Measurements from ENCODE around the gene ABCA9.

The ABCA9 gene, protein sequence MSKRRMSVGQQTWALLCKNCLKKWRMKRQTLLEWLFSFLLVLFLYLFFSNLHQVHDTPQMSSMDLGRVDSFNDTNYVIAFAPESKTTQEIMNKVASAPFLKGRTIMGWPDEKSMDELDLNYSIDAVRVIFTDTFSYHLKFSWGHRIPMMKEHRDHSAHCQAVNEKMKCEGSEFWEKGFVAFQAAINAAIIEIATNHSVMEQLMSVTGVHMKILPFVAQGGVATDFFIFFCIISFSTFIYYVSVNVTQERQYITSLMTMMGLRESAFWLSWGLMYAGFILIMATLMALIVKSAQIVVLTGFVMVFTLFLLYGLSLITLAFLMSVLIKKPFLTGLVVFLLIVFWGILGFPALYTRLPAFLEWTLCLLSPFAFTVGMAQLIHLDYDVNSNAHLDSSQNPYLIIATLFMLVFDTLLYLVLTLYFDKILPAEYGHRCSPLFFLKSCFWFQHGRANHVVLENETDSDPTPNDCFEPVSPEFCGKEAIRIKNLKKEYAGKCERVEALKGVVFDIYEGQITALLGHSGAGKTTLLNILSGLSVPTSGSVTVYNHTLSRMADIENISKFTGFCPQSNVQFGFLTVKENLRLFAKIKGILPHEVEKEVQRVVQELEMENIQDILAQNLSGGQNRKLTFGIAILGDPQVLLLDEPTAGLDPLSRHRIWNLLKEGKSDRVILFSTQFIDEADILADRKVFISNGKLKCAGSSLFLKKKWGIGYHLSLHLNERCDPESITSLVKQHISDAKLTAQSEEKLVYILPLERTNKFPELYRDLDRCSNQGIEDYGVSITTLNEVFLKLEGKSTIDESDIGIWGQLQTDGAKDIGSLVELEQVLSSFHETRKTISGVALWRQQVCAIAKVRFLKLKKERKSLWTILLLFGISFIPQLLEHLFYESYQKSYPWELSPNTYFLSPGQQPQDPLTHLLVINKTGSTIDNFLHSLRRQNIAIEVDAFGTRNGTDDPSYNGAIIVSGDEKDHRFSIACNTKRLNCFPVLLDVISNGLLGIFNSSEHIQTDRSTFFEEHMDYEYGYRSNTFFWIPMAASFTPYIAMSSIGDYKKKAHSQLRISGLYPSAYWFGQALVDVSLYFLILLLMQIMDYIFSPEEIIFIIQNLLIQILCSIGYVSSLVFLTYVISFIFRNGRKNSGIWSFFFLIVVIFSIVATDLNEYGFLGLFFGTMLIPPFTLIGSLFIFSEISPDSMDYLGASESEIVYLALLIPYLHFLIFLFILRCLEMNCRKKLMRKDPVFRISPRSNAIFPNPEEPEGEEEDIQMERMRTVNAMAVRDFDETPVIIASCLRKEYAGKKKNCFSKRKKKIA (N-terminal part only)

DNA sequence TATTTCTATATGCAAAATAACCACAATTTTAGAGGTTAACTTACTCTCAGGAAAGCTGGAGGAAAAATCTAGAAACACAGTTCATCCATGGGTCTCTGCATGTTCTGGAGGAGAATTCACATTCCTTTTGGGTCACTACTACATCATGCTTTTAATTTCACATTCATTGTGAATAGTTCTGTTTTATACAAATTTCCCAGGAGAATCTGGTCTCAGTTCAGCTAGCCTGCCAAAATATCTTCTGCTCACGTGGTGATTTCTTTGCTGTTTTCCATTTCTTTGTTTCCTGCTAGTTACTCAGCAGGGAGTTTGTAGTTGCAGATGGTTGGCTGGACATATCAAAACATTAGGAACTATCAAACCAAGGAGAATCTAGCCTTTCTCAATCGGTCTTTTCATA is at the start of gene ABCA9:
TSS of gene ABCA9 (minus strand) at position 106 of the 400 bp plus-strand sequence. CDS start 9,801 bp downstream, outside the sequence.
- no peak for DNase-seq
- Mint-ChIP-seq H3K9me3 (peaks cover 11% of the 10 kb centered on the region in 2 donors), H3K4me3 (no peak within 1 kb of the TSS)

DNA sequence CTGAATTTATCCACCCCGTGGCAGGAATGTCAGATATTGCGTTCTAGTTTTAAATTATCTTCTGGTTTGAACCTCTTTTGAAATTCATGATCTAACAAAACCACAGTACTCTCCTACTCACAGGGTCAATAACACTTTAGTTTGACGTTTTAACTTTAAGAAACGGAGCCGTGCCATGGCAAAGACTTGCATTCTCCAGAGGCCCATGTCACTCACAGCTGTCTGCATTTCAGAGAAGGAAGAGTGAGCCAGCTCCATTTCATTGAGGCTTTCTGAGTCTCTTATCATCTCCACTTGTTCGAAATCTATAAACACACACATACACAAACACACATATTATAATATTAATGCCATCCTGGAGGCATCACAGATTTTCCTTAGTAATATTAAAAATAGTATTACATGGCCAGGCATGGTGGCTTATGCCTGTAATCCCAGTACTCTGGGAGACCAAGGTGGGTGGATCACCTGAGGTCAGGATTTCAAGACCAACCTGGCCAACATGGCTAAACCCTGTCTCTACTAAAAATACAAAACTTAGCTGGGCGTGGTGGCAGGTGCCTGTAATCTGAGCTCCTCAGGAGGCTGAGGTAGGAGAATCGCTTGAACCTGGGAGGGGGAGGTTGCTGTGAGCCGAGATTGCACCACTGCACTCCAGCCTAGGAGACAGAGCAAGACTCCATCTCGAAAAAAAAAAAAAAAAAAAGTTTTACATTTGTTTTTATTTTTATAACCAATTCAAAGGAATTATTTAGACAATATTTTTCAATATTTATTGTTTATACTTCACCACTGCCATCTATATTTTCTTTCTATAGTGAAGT is 45.4 kb upstream of the ABCA9 start:
- H3K4me1 Mint-ChIP-seq = no peaks in the 10 kb centered on the region
- H3K27me3 Mint-ChIP-seq = no peaks in the 10 kb centered on the region
- DNase-seq (no peak), ATAC-seq (replicated peaks) (no peak)
- no peak overlapping the region for H3K4me3 Mint-ChIP-seq
- no peaks in the 10 kb centered on the region for H3K36me3 Mint-ChIP-seq
- no peak overlapping the region for H3K27ac Mint-ChIP-seq
- H3K9me3 Mint-ChIP-seq = no peaks in the 10 kb centered on the region

More for the DNA sequence above, at the start of gene ABCA9:
- H3K4me1 Mint-ChIP-seq = peaks cover 12 to 24% of the 10 kb centered on the region in 2 donors
- ATAC-seq (replicated peaks) = no peak
- H3K27ac Mint-ChIP-seq = no peak within 1 kb of the TSS
- peaks cover 2 to 3% of the 10 kb centered on the region in 2 donors for H3K36me3 Mint-ChIP-seq
- H3K27me3 Mint-ChIP-seq = no peaks in the 10 kb centered on the region

DNA sequence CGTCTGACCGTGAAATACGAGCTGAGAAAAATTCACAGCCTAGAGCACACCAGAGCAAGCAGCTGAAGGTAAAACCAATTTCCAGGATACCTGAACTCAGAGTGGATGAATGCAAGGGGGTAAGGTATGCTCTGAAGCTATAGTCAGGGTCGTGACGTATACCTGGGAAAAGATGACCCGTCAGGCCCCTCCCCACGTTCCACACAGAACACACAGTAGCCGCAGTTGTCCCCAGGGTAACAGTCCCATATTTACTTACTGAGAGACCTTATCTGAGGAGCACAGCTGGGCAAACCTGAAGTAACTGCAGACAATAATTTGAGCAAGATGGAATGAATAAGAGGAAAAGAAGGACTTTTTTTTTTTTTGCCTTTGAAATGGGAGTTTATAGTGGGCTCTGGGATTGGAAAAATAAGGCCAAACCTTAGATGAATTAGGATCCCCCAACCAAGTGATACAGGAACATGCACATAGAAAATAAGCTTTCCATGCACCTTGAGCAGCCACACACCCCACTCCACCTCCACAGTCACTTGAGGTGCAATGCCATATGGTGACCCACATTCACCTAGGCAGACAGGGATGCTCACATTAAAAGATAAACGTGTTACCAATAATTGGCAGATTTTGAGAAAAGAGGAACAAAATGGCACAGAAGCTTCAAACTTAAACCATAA is 43.0 kb upstream of the ABCA9 start:
- H3K4me1 Mint-ChIP-seq = no peaks in the 10 kb centered on the region

DNA sequence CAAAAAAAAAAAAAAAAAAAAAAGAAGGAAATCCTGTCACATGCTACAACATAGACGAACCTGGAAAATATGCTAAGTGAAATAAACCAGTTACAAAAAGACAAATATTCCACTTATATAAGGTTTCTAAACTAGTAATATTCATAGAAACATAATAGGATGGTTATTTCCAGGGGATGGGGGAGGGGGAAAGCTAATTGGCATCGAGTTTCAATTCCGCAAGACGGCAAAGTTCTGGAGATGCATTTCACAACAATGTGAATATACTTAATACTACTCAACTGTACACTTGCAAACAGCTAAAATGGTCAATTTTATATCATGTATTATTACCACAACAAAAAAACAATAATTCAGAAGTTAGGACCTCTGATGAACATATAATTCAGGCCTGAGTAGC is 37.9 kb upstream of the ABCA9 start:
- Mint-ChIP-seq H3K27me3 (no peaks in the 10 kb centered on the region), H3K4me3 (no peak overlapping the region), H3K27ac (no peak overlapping the region), H3K36me3 (no peaks in the 10 kb centered on the region), H3K4me1 (peaks cover 2 to 6% of the 10 kb centered on the region in 2 donors), H3K9me3 (no peaks in the 10 kb centered on the region)
- no peak for ATAC-seq (replicated peaks)
- no peak for DNase-seq

More for the DNA sequence above, 43.0 kb upstream of the ABCA9 start:
- Mint-ChIP-seq H3K27ac (peak overlapping the region; percentile 87), H3K4me3 (no peak overlapping the region), H3K9me3 (no peaks in the 10 kb centered on the region), H3K27me3 (no peaks in the 10 kb centered on the region), H3K36me3 (no peaks in the 10 kb centered on the region)
- DNase-seq (no peak), ATAC-seq (replicated peaks) (no peak)

DNA sequence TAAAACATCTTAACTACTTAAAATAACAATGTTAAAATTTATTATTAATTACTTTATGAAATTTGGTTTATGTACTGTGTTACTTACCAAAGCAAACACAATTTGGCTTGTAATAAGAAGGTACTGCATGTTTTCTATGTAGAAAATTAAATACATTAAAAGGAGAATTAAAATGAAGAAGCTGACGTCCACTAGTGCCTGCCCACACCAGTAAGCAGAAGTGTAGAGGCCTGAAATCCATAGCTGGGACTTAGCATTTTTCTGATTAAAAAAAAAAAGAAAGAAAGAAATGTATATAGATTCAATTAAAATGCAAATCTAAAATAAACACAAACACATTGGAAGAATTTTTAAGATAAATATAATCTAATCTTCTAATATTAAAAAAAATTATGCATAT is 35.8 kb upstream of the ABCA9 start:
- no peaks in the 10 kb centered on the region for H3K27me3 Mint-ChIP-seq
- no peaks in the 10 kb centered on the region for H3K9me3 Mint-ChIP-seq
- ATAC-seq (replicated peaks) (no peak), DNase-seq (no peak)
- H3K4me1 Mint-ChIP-seq = peaks cover 11 to 20% of the 10 kb centered on the region in 2 donors
- H3K36me3 Mint-ChIP-seq = no peaks in the 10 kb centered on the region
- no peak overlapping the region for H3K4me3 Mint-ChIP-seq
- H3K27ac Mint-ChIP-seq = no peak overlapping the region

DNA sequence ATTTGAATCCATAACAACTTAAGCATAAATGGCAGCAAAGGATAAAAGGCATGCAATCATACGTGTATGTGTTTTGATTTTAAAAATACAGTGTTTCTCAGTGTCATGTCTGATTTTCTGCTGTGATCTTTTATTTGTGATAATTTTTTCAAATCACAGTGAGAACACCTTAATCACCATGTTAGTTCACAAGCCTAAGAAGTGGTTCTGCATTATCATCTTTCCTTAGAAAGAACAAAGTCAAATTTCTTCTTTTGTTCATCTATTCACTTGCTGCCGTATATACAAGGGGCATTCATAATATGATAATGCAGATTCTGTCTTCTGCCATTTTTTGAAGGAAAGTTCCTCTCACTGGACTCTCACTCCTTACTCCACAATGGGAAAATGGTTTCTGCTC is 33.3 kb upstream of the ABCA9 start:
- H3K4me1 Mint-ChIP-seq = peaks cover 11 to 20% of the 10 kb centered on the region in 2 donors
- ATAC-seq (replicated peaks) (no peak), DNase-seq (no peak)
- H3K4me3 Mint-ChIP-seq = no peak overlapping the region
- H3K9me3 Mint-ChIP-seq = no peaks in the 10 kb centered on the region
- no peaks in the 10 kb centered on the region for H3K27me3 Mint-ChIP-seq
- no peak overlapping the region for H3K27ac Mint-ChIP-seq
- H3K36me3 Mint-ChIP-seq = no peaks in the 10 kb centered on the region

DNA sequence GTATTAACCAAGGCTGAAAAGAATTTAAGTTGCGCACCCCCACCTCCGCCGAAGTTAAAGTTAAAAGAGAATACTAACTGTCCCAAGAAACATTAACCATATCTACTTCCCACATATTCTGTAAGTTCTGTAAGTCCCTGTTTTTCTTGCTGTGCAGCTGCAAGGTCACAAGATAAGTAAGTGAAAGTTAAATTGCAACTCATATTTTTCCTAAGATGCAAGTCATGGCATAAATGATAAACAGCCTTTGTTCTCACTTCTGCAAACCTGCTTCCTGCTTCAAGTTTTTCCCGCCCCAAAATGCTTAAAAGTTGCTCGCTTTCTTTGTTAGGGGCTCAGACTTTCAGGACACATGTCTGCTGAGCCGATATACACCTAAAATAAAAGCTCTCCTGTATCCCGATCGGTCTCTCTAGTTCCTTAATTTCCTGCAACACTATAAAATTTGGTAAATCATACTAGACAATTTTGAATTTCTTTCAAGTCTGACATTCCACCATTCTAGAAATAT is 32.6 kb upstream of the ABCA9 start:
- H3K4me3 Mint-ChIP-seq = peak overlapping the region; percentile 76 to 86
- H3K9me3 Mint-ChIP-seq = peaks cover 0 to 3% of the 10 kb centered on the region in 2 donors
- H3K36me3 Mint-ChIP-seq = no peaks in the 10 kb centered on the region
- DNase-seq = no peak
- no peak overlapping the region for H3K27ac Mint-ChIP-seq
- H3K4me1 Mint-ChIP-seq = peaks cover 11 to 20% of the 10 kb centered on the region in 2 donors
- H3K27me3 Mint-ChIP-seq = no peaks in the 10 kb centered on the region
- ATAC-seq (replicated peaks) = peak; percentile 74 to 77

DNA sequence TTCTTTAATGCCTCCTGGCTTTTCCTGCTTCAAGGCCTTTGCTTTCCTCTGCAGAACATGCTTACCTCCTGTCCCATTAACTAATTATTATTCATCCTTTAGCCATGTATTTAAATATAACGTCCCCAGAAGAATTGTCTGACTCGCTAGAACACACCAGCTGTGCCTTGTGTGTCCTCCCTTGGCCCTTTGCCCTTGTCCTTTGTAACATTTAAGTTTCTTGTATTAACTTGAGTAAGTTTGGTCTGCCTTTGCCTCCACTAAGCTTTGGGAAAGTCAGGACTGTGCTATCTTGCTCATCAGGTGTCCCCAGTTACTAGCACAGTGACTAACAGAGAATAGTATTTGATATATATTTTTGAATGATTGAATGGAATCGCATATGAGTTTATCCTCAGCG is 29.6 kb upstream of the ABCA9 start:
- H3K27ac Mint-ChIP-seq = peak overlapping the region; percentile 4
- H3K36me3 Mint-ChIP-seq = no peaks in the 10 kb centered on the region
- H3K4me3 Mint-ChIP-seq = no peak overlapping the region
- DNase-seq (no peak), ATAC-seq (replicated peaks) (no peak)
- no peaks in the 10 kb centered on the region for H3K27me3 Mint-ChIP-seq
- peaks cover 13 to 14% of the 10 kb centered on the region in 2 donors for H3K4me1 Mint-ChIP-seq
- H3K9me3 Mint-ChIP-seq = peaks cover 0 to 3% of the 10 kb centered on the region in 2 donors

DNA sequence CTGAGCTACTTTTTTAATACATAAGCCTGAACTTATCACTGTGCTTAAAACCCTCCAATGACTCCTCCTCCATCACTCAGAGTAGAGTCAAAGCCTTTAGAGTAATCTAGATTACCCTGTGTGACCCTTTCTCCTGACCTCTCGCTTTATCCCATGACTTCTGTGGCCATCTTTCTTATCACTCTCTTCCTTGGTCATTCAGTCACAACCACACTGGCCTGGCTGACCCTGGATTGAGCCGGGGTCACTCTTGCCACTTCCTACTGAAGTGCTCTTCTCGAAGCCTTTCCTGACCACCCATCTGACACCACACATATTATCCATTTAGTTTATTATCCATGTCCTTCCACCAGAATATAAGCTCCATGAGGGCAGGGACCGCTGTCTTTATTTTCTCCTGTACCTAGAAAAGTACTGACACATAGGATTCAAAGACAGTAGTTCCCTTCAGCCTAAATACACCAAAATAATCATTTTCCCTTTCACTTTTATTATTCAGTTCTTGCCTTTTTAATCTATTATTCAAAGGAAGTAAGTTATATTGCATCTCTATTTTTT is 28.0 kb upstream of the ABCA9 start:
- no peak for ATAC-seq (replicated peaks)

DNA sequence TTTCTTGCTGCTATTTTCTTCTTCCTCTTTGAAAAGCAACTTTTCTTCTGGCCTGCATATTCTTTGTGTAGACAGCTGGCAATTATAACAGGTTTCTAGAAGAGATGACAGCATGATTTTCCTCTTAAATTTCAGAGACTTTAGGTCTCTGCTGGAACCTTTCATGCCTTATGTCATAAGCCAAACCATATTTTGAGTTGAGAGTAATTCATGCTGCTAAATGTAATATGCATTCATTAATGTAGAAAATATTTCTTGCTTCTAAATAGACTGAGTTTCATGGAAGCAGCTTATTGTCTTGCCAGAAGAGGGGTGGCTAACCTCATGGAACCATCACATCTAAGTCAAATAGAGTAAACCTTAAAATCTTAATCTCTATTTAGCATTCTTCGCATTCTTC is 25.9 kb upstream of the ABCA9 start:
- ATAC-seq (replicated peaks) (no peak), DNase-seq (no peak)
- Mint-ChIP-seq H3K4me1 (peaks cover 0 to 4% of the 10 kb centered on the region in 2 donors), H3K9me3 (peaks cover 5 to 7% of the 10 kb centered on the region in 2 donors), H3K27ac (no peak overlapping the region), H3K4me3 (no peak overlapping the region), H3K36me3 (peaks cover 4 to 8% of the 10 kb centered on the region in 2 donors), H3K27me3 (no peaks in the 10 kb centered on the region)

More for the DNA sequence above, 28.0 kb upstream of the ABCA9 start:
- Mint-ChIP-seq H3K27ac (no peak overlapping the region), H3K4me3 (no peak overlapping the region), H3K36me3 (no peaks in the 10 kb centered on the region), H3K9me3 (peaks cover 0 to 3% of the 10 kb centered on the region in 2 donors), H3K27me3 (no peaks in the 10 kb centered on the region), H3K4me1 (peaks cover 13 to 14% of the 10 kb centered on the region in 2 donors)
- no peak for DNase-seq

DNA sequence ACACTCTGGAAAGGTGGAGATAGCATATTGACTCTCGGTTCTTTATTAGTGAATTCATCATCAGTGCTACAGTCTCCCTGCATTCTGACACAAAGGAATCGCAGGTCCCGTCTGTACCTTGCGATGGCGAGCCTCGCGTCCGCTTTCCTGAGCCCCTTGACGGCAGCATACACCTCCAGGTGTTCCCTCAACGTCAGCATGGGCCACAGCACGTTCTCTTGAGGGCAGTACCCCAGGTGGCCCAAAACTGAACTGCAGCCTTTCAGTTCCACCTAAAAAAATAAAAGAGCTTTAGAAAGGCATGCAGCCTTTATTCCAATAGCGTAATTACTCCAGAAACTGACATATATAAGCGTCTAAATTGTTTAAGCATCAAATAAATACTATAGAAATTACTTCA is 24.2 kb upstream of the ABCA9 start:
- Mint-ChIP-seq H3K27ac (no peak overlapping the region), H3K4me3 (no peak overlapping the region), H3K36me3 (peaks cover 4 to 8% of the 10 kb centered on the region in 2 donors), H3K9me3 (peaks cover 5 to 7% of the 10 kb centered on the region in 2 donors), H3K4me1 (peaks cover 0 to 4% of the 10 kb centered on the region in 2 donors), H3K27me3 (no peaks in the 10 kb centered on the region)
- ATAC-seq (replicated peaks) = no peak
- DNase-seq = no peak

DNA sequence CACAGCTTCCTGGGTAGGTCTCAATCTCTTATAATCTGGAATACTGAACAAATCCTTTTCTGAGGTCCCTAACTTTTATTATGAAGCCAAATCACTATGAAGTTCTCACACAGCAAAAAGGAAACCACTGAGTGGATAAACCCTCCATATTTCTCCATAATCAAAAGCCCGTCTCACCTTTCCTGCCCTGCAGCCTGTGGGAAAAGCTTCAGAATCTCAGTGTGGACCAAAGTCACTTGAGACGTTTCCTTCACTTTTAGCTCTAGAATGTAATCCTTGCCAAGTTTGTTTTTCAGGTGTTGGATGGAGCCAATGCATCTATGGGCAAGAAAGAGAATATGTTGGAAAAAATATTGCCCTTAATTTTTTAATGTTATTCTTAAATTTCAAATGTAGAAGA is 22.0 kb upstream of the ABCA9 start:
- Mint-ChIP-seq H3K4me1 (peaks cover 0 to 3% of the 10 kb centered on the region in 2 donors), H3K27ac (no peak overlapping the region), H3K27me3 (no peaks in the 10 kb centered on the region), H3K4me3 (no peak overlapping the region), H3K9me3 (peaks cover 4 to 5% of the 10 kb centered on the region in 2 donors), H3K36me3 (peaks cover 4 to 8% of the 10 kb centered on the region in 2 donors)
- ATAC-seq (replicated peaks) (no peak), DNase-seq (no peak)
